PC-3 (cell line): ENCODE data around the gene TOLLIP.

Experiments used
- EZH2 ChIP-seq: fragments of 300-600 bp; sonication (generic); IDR thresholded peaks from one replicate; pipeline ENCODE4 v1.6.1; 2017; ENCODE audit warnings: antibody characterized with exemption, mild to moderate bottlenecking, low read length; ENCODE audit not compliant: unreplicated experiment
- EZH2phosphoT487 ChIP-seq: fragments of 300-600 bp; sonication (generic); IDR thresholded peaks from 2 replicates; pipeline ENCODE4 v1.6.1; 2018; ENCODE audit warnings: mild to moderate bottlenecking, antibody characterized with exemption, low read length, borderline replicate concordance
- TF ChIP-seq, protein P1 (sequence below): fragments of 300-600 bp; sonication (generic); conservative IDR thresholded peaks from 2 replicates; pipeline ENCODE4 v1.5.1; 2017; ENCODE audit warnings: antibody characterized with exemption, low read depth, mild to moderate bottlenecking, low read length

DNA sequence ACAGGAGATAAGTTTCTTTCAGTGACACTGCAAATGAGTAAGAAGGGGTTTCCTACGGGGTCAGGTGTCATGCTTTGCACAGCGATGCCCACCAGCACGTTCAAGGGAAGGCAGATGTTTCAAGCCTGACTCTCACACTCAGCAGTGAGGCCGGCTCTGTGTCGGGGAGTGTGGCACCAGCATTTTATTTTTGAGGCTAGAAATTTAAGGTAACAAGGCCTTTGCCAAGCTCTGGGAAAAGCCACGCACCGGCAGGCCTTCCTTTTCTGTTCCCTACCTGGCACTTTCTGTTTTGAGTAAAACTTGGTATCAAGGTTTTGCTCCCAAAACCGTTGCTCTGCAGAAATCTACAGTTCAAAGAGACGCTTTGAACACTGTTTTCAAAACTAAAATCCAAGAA is 38.0 kb downstream of the TOLLIP start:
- TF ChIP-seq, protein P1, sequence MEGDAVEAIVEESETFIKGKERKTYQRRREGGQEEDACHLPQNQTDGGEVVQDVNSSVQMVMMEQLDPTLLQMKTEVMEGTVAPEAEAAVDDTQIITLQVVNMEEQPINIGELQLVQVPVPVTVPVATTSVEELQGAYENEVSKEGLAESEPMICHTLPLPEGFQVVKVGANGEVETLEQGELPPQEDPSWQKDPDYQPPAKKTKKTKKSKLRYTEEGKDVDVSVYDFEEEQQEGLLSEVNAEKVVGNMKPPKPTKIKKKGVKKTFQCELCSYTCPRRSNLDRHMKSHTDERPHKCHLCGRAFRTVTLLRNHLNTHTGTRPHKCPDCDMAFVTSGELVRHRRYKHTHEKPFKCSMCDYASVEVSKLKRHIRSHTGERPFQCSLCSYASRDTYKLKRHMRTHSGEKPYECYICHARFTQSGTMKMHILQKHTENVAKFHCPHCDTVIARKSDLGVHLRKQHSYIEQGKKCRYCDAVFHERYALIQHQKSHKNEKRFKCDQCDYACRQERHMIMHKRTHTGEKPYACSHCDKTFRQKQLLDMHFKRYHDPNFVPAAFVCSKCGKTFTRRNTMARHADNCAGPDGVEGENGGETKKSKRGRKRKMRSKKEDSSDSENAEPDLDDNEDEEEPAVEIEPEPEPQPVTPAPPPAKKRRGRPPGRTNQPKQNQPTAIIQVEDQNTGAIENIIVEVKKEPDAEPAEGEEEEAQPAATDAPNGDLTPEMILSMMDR: no peak
- TF ChIP-seq EZH2 (no peak), EZH2phosphoT487 (no peak)
